RWPE2 (cell line): ENCODE results near the gene CACNA2D3.

Source experiments
- ATAC-seq: fragments of 200-7000 bp; cut with Tn5 transposase; 3 replicates; pipeline ENCODE4 v1.9.1; 2021; ENCODE audit warnings: low read depth
- DNase-seq: peaks from one replicate; pipeline ENCODE4 v3.0.0-alpha.2; 2020; ENCODE audit warnings: low spot score
- H3K27ac ChIP-seq: fragments of 450-650 bp; 2 replicates; pipeline ENCODE4 v1.5.1; 2017; ENCODE audit warnings: mild to moderate bottlenecking; ENCODE audit not compliant: poor library complexity, severe bottlenecking
- H3K27me3 ChIP-seq: fragments of 250-450 bp; sonication (Bioruptor Pico); 2 replicates; pipeline ENCODE4 v1.5.1; 2021; ENCODE audit warnings: mild to moderate bottlenecking, moderate library complexity; ENCODE audit not compliant: insufficient read depth, poor library complexity, severe bottlenecking
- H3K36me3 ChIP-seq: fragments of 250-450 bp; sonication (Bioruptor Pico); 2 replicates; pipeline ENCODE4 v1.5.1; 2020; ENCODE audit warnings: low read depth, mild to moderate bottlenecking, moderate library complexity
- H3K4me1 ChIP-seq: fragments of 250-450 bp; sonication (Bioruptor Pico); 2 replicates; pipeline ENCODE4 v1.5.1; 2021; ENCODE audit warnings: mild to moderate bottlenecking, moderate library complexity; ENCODE audit not compliant: insufficient read depth, poor library complexity, severe bottlenecking
- H3K4me3 ChIP-seq: fragments of 250-450 bp; sonication (Bioruptor Pico); 2 replicates; pipeline ENCODE4 v1.5.1; 2021; ENCODE audit warnings: mild to moderate bottlenecking, moderate library complexity; ENCODE audit not compliant: severe bottlenecking
- H3K9me3 ChIP-seq: fragments of 250-450 bp; sonication (Bioruptor Pico); 2 replicates; pipeline ENCODE4 v1.5.1; 2021; ENCODE audit warnings: mild to moderate bottlenecking, moderate library complexity; ENCODE audit not compliant: severe bottlenecking
- TF ChIP-seq, protein P1 (sequence below): fragments of 450-650 bp; IDR thresholded peaks from one replicate; pipeline ENCODE4 v1.5.1; 2017; ENCODE audit warnings: mild to moderate bottlenecking, moderate library complexity; ENCODE audit not compliant: poor library complexity, severe bottlenecking

CACNA2D3 gene

DNA sequence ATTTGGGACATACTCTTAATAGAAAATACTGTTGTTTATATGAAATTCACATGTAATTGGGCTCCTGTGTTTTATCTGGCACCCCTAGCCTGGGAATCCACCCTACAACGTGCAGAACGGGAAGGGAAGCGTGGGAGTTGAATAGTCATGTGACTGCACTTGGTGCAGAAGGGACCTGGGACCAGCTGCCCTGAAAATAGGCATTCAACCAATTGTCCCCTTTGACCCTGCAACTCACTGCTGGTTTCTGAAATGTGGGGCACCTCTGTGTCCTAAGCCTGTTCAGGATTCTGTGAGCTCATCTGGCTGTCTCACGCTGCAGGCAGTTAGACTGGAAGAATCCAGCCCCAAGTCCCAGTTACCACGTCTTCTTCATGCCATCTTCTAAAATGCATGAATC is 79.7 kb downstream of the CACNA2D3 start:
- no peak overlapping the region for H3K27ac ChIP-seq
- H3K36me3 ChIP-seq, result no peaks in the 10 kb centered on the region
- no peak for DNase-seq
- TF ChIP-seq, protein P1, sequence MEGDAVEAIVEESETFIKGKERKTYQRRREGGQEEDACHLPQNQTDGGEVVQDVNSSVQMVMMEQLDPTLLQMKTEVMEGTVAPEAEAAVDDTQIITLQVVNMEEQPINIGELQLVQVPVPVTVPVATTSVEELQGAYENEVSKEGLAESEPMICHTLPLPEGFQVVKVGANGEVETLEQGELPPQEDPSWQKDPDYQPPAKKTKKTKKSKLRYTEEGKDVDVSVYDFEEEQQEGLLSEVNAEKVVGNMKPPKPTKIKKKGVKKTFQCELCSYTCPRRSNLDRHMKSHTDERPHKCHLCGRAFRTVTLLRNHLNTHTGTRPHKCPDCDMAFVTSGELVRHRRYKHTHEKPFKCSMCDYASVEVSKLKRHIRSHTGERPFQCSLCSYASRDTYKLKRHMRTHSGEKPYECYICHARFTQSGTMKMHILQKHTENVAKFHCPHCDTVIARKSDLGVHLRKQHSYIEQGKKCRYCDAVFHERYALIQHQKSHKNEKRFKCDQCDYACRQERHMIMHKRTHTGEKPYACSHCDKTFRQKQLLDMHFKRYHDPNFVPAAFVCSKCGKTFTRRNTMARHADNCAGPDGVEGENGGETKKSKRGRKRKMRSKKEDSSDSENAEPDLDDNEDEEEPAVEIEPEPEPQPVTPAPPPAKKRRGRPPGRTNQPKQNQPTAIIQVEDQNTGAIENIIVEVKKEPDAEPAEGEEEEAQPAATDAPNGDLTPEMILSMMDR, result no peak
- H3K4me1 ChIP-seq, result no peaks in the 10 kb centered on the region
- peaks cover 4% of the 10 kb centered on the region for H3K27me3 ChIP-seq
- H3K9me3 ChIP-seq, result no peaks in the 10 kb centered on the region
- no peak overlapping the region for H3K4me3 ChIP-seq
- no peak for ATAC-seq

DNA sequence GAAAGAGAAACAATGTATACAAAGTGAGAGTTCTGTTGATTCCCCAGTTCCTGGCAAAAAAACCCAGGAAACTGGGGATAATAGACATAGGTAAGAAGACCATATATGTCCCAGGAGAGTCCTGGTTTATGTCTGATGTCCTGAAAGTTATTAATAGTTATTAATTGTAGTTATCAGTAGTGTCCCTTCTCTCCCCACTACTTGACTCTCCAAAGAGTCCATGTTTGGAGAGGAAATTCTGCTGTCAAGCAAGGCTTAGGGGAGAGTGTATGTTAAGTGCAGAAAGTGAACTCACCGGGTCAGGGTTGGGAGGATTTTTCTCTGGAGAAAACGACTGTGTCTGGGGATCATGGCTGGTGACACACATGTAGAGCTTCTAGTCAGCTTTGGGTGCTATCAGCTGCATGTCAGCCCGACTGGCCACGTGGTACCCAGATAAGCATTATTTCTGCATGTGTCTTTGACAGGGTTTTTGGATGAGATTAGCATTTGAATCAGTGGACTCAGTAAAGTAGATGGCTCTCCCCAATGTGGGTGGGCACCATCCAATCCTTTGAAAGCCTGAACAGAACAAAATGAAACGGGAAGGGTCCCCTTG is 80.4 kb downstream of the CACNA2D3 start:
- Histone ChIP-seq H3K36me3 (no peaks in the 10 kb centered on the region), H3K4me3 (no peak overlapping the region), H3K27me3 (peaks cover 4% of the 10 kb centered on the region), H3K9me3 (no peaks in the 10 kb centered on the region), H3K4me1 (no peaks in the 10 kb centered on the region), H3K27ac (no peak overlapping the region)
- TF ChIP-seq, protein P1, result no peak
- no peak for DNase-seq
- no peak for ATAC-seq

DNA sequence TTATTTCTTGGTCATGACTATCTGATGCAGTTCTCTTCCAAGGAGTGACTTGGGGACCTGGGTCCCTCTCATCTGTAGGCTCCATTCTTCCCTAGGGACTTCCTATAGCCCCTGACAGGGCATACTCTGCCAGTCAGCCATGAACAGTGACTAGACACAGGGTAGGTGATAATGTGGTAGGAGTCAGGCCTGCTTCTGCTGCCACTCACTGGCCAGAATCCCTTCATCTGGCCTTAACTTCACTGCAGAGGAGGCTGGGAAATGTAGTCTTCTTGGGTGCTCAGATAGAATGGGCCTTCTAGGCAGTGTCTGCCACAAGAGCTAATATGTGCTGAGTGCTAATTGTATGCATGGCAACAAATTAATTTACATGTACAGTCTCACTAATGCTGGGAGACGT is 84.5 kb downstream of the CACNA2D3 start:
- Histone ChIP-seq H3K36me3 (no peaks in the 10 kb centered on the region), H3K9me3 (no peaks in the 10 kb centered on the region), H3K27ac (no peak overlapping the region), H3K4me3 (no peak overlapping the region), H3K4me1 (peaks cover 6% of the 10 kb centered on the region), H3K27me3 (no peaks in the 10 kb centered on the region)
- ATAC-seq (no peak), DNase-seq (no peak)
- TF ChIP-seq, protein P1, result no peak

DNA sequence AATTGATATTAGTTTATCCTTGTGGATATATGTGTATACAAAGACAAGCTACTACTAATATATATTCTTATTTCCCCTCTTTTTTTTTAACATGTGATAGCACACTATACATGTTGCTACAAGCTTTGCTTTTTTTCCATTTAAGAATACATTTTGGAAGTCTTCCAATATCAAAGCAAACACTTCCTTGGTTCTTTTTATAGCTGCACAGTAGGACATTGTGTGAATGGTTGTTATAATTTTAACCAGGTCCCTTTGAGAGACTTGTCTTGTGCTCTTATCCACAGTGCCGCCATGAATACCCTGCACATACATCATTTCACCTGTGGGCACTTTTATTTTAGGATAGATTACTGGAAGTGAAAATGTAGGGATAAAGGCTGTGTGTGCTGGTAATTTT is 88.7 kb downstream of the CACNA2D3 start:
- H3K27ac ChIP-seq, result no peak overlapping the region
- TF ChIP-seq, protein P1, result no peak
- H3K36me3 ChIP-seq, result no peaks in the 10 kb centered on the region
- H3K9me3 ChIP-seq, result no peaks in the 10 kb centered on the region
- no peaks in the 10 kb centered on the region for H3K27me3 ChIP-seq
- DNase-seq, result no peak
- no peak overlapping the region for H3K4me3 ChIP-seq
- ATAC-seq, result no peak
- H3K4me1 ChIP-seq, result peaks cover 6% of the 10 kb centered on the region

DNA sequence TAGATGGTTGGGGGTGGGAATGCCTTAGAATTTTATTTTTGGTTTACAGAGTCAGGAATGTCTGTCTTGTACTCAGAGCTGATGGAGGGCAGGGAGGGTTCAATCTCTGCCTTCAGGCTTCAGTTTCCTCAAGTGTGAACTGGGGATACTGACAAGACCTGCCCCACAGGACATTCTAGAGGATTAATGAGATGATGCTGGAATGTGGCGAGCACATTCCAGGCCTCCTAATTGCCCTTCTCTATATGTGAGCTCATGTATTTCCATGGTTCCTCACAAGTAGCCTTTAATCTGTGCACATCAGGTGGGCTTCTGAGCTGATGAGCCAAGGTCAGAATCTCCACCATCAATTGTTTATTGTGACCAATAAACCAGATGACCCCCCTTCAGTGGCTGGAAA is 90.4 kb downstream of the CACNA2D3 start:
- DNase-seq, result no peak
- Histone ChIP-seq H3K27ac (no peak overlapping the region), H3K9me3 (no peaks in the 10 kb centered on the region), H3K27me3 (no peaks in the 10 kb centered on the region), H3K4me1 (peaks cover 6% of the 10 kb centered on the region), H3K36me3 (no peaks in the 10 kb centered on the region), H3K4me3 (no peak overlapping the region)
- no peak for ATAC-seq
- TF ChIP-seq, protein P1, result no peak
